Osteocyte (in vitro differentiated cells): ENCODE measurements around the gene PLAAT3. TPM values are rescaled to one million over a fixed set of nuclear protein-coding genes. Genes with fewer than 3 reads are reported as not detected.
A peak's percentile ranks its signal among the peaks of the same experiment; 100 is the strongest.

Source experiments
- DNase-seq: peaks from one replicate; pipeline ENCODE4 v3.0.0; 2021; ENCODE audit warnings: mixed read lengths; ENCODE audit not compliant: unreplicated experiment; ENCODE audit errors: extremely low spot score
- H3K27ac Mint-ChIP-seq: one replicate; pipeline ENCODE4 v1.8.0; 2021; ENCODE audit warnings: mild to moderate bottlenecking, mixed read lengths; ENCODE audit not compliant: unreplicated experiment
- H3K27me3 Mint-ChIP-seq: one replicate; pipeline ENCODE4 v1.8.0; 2021; ENCODE audit warnings: mixed read lengths; ENCODE audit not compliant: unreplicated experiment
- H3K36me3 Mint-ChIP-seq: one replicate; pipeline ENCODE4 v1.8.0; 2021; ENCODE audit warnings: mixed read lengths; ENCODE audit not compliant: unreplicated experiment
- H3K4me1 Mint-ChIP-seq: one replicate; pipeline ENCODE4 v1.8.0; 2021; ENCODE audit warnings: mixed read lengths; ENCODE audit not compliant: unreplicated experiment
- H3K4me3 Mint-ChIP-seq: one replicate; pipeline ENCODE4 v1.8.0; 2021; ENCODE audit warnings: mild to moderate bottlenecking, moderate library complexity, mixed read lengths; ENCODE audit not compliant: unreplicated experiment
- H3K9me3 Mint-ChIP-seq: one replicate; pipeline ENCODE4 v1.8.0; 2021; ENCODE audit warnings: mixed read lengths; ENCODE audit not compliant: unreplicated experiment
- long read RNA-seq: library from polyadenylated mRNA; unstranded; transcript quantifications from one replicate; pipeline ENCODE4 v2.0.0, GENCODE V29; 2021
- total RNA-seq: library from RNA; stranded (reverse); gene quantifications from 2 replicates; pipeline ENCODE4 v1.2.1, GENCODE V29; 2021
- TF ChIP-seq, protein P1 (sequence below): fragments of 200-600 bp; sonication (generic); IDR thresholded peaks from 2 replicates; pipeline ENCODE4 v1.5.0; 2021; ENCODE audit warnings: antibody characterized with exemption, mild to moderate bottlenecking, moderate library complexity

PLAAT3 gene
- total RNA-seq, result 19.0 and 20.0 TPM in 2 replicates
- long read RNA-seq, transcript PLA2G16-201 (4 exons, 2,594 nt), result major isoform, 30 of 48 reads
- long read RNA-seq, transcript PLA2G16-203 (5 exons, 1,099 nt), result minor isoform, 15 of 48 reads
- long read RNA-seq, partial matches to known transcripts, result 2 of 48 reads
- long read RNA-seq, other reads (novel, unspliced or antisense), result 1 of 48 reads

DNA sequence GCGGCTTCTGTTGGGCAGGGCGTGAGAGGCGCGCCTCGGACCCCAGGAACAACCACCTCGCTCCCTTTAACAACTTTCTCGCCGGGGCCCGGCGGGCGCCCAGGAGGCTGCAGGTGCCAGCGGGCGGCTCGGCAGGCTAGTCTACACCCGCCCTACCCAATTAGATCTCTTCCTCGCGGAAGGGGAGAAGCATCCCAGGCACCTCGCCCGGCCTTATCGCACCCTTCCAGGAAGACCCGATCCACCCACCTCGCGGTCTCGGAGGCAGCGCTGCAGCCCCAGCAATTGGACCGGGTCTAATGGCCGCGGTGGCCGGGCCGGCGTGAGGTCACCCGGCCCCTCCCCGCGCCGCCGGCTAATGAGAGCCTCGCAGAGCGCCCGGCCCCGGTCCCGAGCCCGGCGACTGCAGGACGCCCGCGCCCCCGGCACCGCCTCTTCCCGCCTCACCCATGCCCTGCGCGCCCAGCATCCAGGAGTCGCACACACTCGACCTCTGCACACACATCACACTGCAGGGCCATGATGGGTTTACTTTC is at the start of gene PLAAT3:
TSS of gene PLAAT3 (minus strand) at position 298 of the 536 bp plus-strand sequence. CDS start 419 bp downstream, outside the sequence.
- TF ChIP-seq, protein P1, sequence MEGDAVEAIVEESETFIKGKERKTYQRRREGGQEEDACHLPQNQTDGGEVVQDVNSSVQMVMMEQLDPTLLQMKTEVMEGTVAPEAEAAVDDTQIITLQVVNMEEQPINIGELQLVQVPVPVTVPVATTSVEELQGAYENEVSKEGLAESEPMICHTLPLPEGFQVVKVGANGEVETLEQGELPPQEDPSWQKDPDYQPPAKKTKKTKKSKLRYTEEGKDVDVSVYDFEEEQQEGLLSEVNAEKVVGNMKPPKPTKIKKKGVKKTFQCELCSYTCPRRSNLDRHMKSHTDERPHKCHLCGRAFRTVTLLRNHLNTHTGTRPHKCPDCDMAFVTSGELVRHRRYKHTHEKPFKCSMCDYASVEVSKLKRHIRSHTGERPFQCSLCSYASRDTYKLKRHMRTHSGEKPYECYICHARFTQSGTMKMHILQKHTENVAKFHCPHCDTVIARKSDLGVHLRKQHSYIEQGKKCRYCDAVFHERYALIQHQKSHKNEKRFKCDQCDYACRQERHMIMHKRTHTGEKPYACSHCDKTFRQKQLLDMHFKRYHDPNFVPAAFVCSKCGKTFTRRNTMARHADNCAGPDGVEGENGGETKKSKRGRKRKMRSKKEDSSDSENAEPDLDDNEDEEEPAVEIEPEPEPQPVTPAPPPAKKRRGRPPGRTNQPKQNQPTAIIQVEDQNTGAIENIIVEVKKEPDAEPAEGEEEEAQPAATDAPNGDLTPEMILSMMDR, result no peak
- DNase-seq, result no peak
- Mint-ChIP-seq H3K9me3 (no peaks in the 10 kb centered on the region), H3K27ac (peak within 1 kb of the TSS; percentile 34), H3K4me1 (peaks cover 42% of the 10 kb centered on the region), H3K36me3 (no peaks in the 10 kb centered on the region), H3K27me3 (no peaks in the 10 kb centered on the region), H3K4me3 (peak within 1 kb of the TSS; percentile 80)

DNA sequence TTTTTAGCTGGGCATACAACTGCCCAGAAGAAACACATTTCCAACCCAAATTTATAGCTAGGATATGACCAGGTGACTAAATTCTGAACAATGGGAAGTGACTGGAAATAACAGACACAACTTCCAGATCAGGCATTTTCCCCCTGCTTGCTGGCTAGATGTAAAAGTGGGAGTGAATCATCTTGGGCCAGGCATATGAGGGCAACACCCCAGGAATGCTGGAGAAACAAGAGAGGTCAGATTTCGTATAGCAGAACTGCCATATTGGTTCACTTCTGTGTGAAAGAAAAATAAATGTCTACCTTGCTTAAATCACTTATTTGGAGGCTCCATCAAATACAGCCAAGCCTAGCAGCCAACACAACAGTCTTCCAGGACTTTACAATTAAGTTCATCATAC is 49.6 kb upstream of the PLAAT3 start:
- Mint-ChIP-seq H3K36me3 (no peaks in the 10 kb centered on the region), H3K9me3 (no peaks in the 10 kb centered on the region), H3K27me3 (no peaks in the 10 kb centered on the region), H3K4me3 (no peak overlapping the region), H3K27ac (peak overlapping the region; percentile 66), H3K4me1 (peaks cover 52% of the 10 kb centered on the region)
- DNase-seq, result no peak
- TF ChIP-seq, protein P1, result no peak

DNA sequence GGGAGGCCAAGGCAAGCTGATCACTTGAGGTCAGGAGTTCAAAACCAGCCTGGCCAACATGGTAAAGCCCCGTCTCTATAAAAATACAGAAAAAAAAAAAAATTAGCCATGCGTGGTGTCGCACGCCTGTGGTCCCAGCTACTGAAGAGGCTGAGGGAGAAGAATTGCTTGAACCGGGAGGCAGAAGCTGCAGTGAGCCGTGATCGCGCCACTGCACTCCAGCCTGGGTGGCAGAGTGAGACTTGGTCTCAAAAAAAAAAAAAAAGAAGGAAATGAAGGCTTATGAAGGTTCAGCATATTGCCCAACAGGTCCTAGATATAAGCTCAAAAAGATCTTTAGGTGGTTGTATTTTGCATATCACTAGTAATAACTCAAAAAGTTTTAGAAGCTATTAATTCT is 46.7 kb upstream of the PLAAT3 start:
- Mint-ChIP-seq H3K27ac (no peak overlapping the region), H3K4me1 (peaks cover 29% of the 10 kb centered on the region), H3K36me3 (peaks cover 9% of the 10 kb centered on the region), H3K4me3 (no peak overlapping the region), H3K9me3 (no peaks in the 10 kb centered on the region), H3K27me3 (no peaks in the 10 kb centered on the region)
- TF ChIP-seq, protein P1, result no peak
- DNase-seq, result no peak

DNA sequence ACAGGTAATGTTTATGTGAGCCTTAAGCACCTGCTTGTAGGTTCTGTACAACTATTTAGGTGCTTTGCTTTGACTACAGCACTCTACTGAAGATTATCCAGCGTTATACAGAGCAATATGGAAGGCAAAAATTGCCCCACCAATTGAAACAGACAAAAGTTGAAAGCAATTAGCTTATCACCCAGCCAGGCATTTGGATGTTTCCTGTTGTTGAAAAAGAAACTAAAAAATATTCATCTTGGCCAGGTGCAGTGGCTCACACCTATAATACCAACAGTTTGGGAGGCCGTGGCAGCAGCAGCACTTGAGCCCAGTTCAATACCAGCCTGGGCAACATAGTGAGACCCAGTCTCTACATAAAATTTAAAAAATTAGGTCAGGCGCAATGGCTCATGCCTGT is 38.4 kb upstream of the PLAAT3 start:
- no peak for DNase-seq
- TF ChIP-seq, protein P1, result no peak
- H3K4me3 Mint-ChIP-seq, result no peak overlapping the region
- H3K9me3 Mint-ChIP-seq, result no peaks in the 10 kb centered on the region
- H3K27ac Mint-ChIP-seq, result no peak overlapping the region
- H3K4me1 Mint-ChIP-seq, result no peaks in the 10 kb centered on the region
- no peaks in the 10 kb centered on the region for H3K27me3 Mint-ChIP-seq
- H3K36me3 Mint-ChIP-seq, result peaks cover 42% of the 10 kb centered on the region

DNA sequence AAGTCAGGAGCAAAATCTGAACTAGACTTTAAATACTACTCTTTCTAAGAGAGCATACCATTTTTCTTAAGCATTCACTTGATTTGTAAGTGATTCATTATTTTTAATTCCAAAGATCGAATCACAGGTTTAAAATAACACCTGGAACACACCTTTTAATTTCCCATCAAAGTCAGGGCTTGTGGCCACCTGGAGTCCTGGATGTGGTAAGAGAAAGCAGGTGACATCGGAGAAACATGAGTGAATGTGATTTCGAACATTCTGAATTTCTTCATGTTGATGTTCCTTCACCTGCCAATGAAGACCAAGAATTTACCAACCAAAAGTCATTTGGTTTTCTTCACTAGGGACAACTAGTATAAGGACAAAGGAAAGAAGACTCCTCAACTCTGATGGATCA is 29.0 kb upstream of the PLAAT3 start:
- peaks cover 51% of the 10 kb centered on the region for H3K36me3 Mint-ChIP-seq
- peak overlapping the region; percentile 43 for H3K27ac Mint-ChIP-seq
- H3K4me1 Mint-ChIP-seq, result peaks cover 5% of the 10 kb centered on the region
- DNase-seq, result no peak
- H3K27me3 Mint-ChIP-seq, result no peaks in the 10 kb centered on the region
- H3K9me3 Mint-ChIP-seq, result no peaks in the 10 kb centered on the region
- TF ChIP-seq, protein P1, result no peak
- H3K4me3 Mint-ChIP-seq, result no peak overlapping the region
